IPS-18c (cell line): Measurements from ENCODE around the gene ZBTB1.
"Not testable (repeated sequence)": the region's sequence is repeated elsewhere in the genome, so short reads cannot be mapped to it uniquely, and the experiment has no call there.

Source experiments
- H3K4me3 ChIP-seq: 2 replicates; pipeline ENCODE4 v1.7.0; 2013; ENCODE audit warnings: low read depth, mild to moderate bottlenecking, low read length, moderate library complexity; ENCODE audit not compliant: insufficient read depth
- H3K9me3 ChIP-seq: one replicate; pipeline ENCODE4 v1.6.1; 2013; ENCODE audit warnings: mild to moderate bottlenecking, low read length, moderate library complexity; ENCODE audit not compliant: control insufficient read depth, insufficient read depth

ZBTB1 gene

GRCh38 chr14:64509036-64509435, 4.5 kb downstream of the ZBTB1 start:
- Histone ChIP-seq H3K4me3 (no peak overlapping the region; the same call in 1 of the 2 replicates), H3K9me3 (no peaks in the 10 kb centered on the region)

- H3K4me3 ChIP-seq = no peak overlapping the region
- H3K9me3 ChIP-seq = no peaks in the 10 kb centered on the region
Measured at GRCh38 chr14:64510825-64511671, 6.5 kb downstream of the ZBTB1 start.

GRCh38 chr14:64513271-64513670, 8.7 kb downstream of the ZBTB1 start:
- Histone ChIP-seq H3K9me3 (no peaks in the 10 kb centered on the region), H3K4me3 (no peak overlapping the region)

- Histone ChIP-seq H3K4me3 (no peak overlapping the region), H3K9me3 (no peaks in the 10 kb centered on the region)
Measured at GRCh38 chr14:64515053-64515452, 10.5 kb downstream of the ZBTB1 start.

- Histone ChIP-seq H3K9me3 (no peaks in the 10 kb centered on the region), H3K4me3 (no peak overlapping the region)
Measured at GRCh38 chr14:64516969-64517368, 12.4 kb downstream of the ZBTB1 start.

- H3K4me3 ChIP-seq, H3K9me3 ChIP-seq: not testable (repeated sequence)
Measured at GRCh38 chr14:64517667-64518066, 13.1 kb downstream of the ZBTB1 start.

- H3K4me3 ChIP-seq = no peak overlapping the region
- H3K9me3 ChIP-seq = no peaks in the 10 kb centered on the region
Measured at GRCh38 chr14:64518229-64518628, 13.7 kb downstream of the ZBTB1 start.

GRCh38 chr14:64520699-64521098, 16.1 kb downstream of the ZBTB1 start:
- Histone ChIP-seq H3K4me3 (no peak overlapping the region), H3K9me3 (no peaks in the 10 kb centered on the region)

- Histone ChIP-seq H3K9me3 (no peaks in the 10 kb centered on the region), H3K4me3 (no peak overlapping the region)
Measured at GRCh38 chr14:64522591-64523355, 18.2 kb downstream of the ZBTB1 start.

- Histone ChIP-seq H3K4me3 (no peak overlapping the region), H3K9me3 (no peaks in the 10 kb centered on the region)
Measured at GRCh38 chr14:64525354-64525753, 20.8 kb downstream of the ZBTB1 start.

- H3K4me3 ChIP-seq = no peak overlapping the region
- no peaks in the 10 kb centered on the region for H3K9me3 ChIP-seq
Measured at GRCh38 chr14:64531567-64531966, 27.0 kb downstream of the ZBTB1 start.

GRCh38 chr14:64536488-64537245, 32.1 kb downstream of the ZBTB1 start:
- Histone ChIP-seq H3K4me3 (no peak overlapping the region), H3K9me3 (peaks cover 4% of the 10 kb centered on the region)

- H3K9me3 ChIP-seq = peaks cover 11% of the 10 kb centered on the region
Measured at GRCh38 chr14:64540208-64541202, 35.9 kb downstream of the ZBTB1 start, which contains the start of gene HSPA2. Gene HSPA2, plus strand, starts transcription at chr14:64540741. Its CDS starts 109 bp downstream, at chr14:64540850.

GRCh38 chr14:64541261-64541971, 36.8 kb downstream of the ZBTB1 start:
- H3K4me3 ChIP-seq = peak overlapping the region; percentile 21

More at GRCh38 chr14:64540208-64541202, 35.9 kb downstream of the ZBTB1 start, which contains the start of gene HSPA2:
- peak within 1 kb of the TSS; percentile 52 for H3K4me3 ChIP-seq

GRCh38 chr14:64541972-64542835, 37.6 kb downstream of the ZBTB1 start:
- peak overlapping the region; percentile 36; the same call in 1 of the 2 replicates for H3K4me3 ChIP-seq
- H3K9me3 ChIP-seq = peaks cover 11% of the 10 kb centered on the region

More at GRCh38 chr14:64541261-64541971, 36.8 kb downstream of the ZBTB1 start:
- peaks cover 11% of the 10 kb centered on the region for H3K9me3 ChIP-seq
